Measurements from ENCODE around the gene GATAD2A. TPM values are rescaled to one million over a fixed set of nuclear protein-coding genes. Genes with fewer than 3 reads are reported as not detected.
"Not testable (repeated sequence)": the region's sequence is repeated elsewhere in the genome, so short reads cannot be mapped to it uniquely, and the experiment has no call there.

GATAD2A gene
- total RNA-seq, 1 donor from 2014 or later: 304 TPM

- Histone ChIP-seq H3K36me3 (ENCODE audit: control insufficient read depth, insufficient read depth, low read length) (no peaks in the 10 kb centered on the region), H3K4me3 (ENCODE audit: low read depth, low read length) (no peak overlapping the region), H3K27me3 (ENCODE audit: control insufficient read depth, insufficient read depth, low read length) (no peaks in the 10 kb centered on the region)
- no peak for DNase-seq (ENCODE audit: low read depth)
- no peak for TF ChIP-seq CTCF (IDR thresholded peaks at IDR 0.05; ENCODE audit: insufficient read depth, low read length, poor library complexity, severe bottlenecking)
Observed at GRCh38 chr19:19451429-19452242, 46.2 kb downstream of the GATAD2A start.

- no peak for TF ChIP-seq CTCF (IDR thresholded peaks at IDR 0.05; ENCODE audit: insufficient read depth, low read length, poor library complexity, severe bottlenecking)
- H3K27me3 ChIP-seq (ENCODE audit: control insufficient read depth, insufficient read depth, low read length): no peaks in the 10 kb centered on the region
- H3K4me3 ChIP-seq (ENCODE audit: low read depth, low read length): no peak overlapping the region
- no peak for DNase-seq (ENCODE audit: low read depth)
- no peaks in the 10 kb centered on the region for H3K36me3 ChIP-seq (ENCODE audit: control insufficient read depth, insufficient read depth, low read length)
Observed at GRCh38 chr19:19452243-19453124, 47.0 kb downstream of the GATAD2A start.

- Histone ChIP-seq H3K36me3 (ENCODE audit: control insufficient read depth, insufficient read depth, low read length) (peaks cover 2% of the 10 kb centered on the region), H3K27me3 (ENCODE audit: control insufficient read depth, insufficient read depth, low read length) (no peaks in the 10 kb centered on the region), H3K4me3 (ENCODE audit: low read depth, low read length) (no peak overlapping the region)
- DNase-seq (ENCODE audit: low read depth): no peak
- TF ChIP-seq CTCF (IDR thresholded peaks at IDR 0.05; ENCODE audit: insufficient read depth, low read length, poor library complexity, severe bottlenecking): no peak
Observed at GRCh38 chr19:19453125-19453454, 47.6 kb downstream of the GATAD2A start.

- not testable (repeated sequence) for H3K4me3 ChIP-seq (ENCODE audit: low read depth, low read length); H3K36me3 ChIP-seq (ENCODE audit: control insufficient read depth, insufficient read depth, low read length); DNase-seq (ENCODE audit: low read depth); H3K27me3 ChIP-seq (ENCODE audit: control insufficient read depth, insufficient read depth, low read length)
Observed at GRCh38 chr19:19455166-19455919, 49.9 kb downstream of the GATAD2A start.

- no peak for TF ChIP-seq CTCF (IDR thresholded peaks at IDR 0.05; ENCODE audit: insufficient read depth, low read length, poor library complexity, severe bottlenecking)
- DNase-seq (ENCODE audit: low read depth): no peak
- Histone ChIP-seq H3K27me3 (ENCODE audit: control insufficient read depth, insufficient read depth, low read length) (no peaks in the 10 kb centered on the region), H3K4me3 (ENCODE audit: low read depth, low read length) (no peak overlapping the region), H3K36me3 (ENCODE audit: control insufficient read depth, insufficient read depth, low read length) (peaks cover 2% of the 10 kb centered on the region)
Observed at GRCh38 chr19:19457671-19458070, 52.2 kb downstream of the GATAD2A start.

Measured in kidney epithelial cell (primary cell).